ENCODE measurements around the gene RGS12.
"Not testable (repeated sequence)": the region's sequence is repeated elsewhere in the genome, so short reads cannot be mapped to it uniquely, and the experiment has no call there.

The RGS12 gene

GRCh38 chr4:3299976-3300671, 7.3 kb downstream of the RGS12 start:
- DNase-seq = no peak

- DNase-seq = not testable (repeated sequence)
These were observed 8.1 kb downstream of the RGS12 start for GRCh38 chr4:3300882-3301281.

GRCh38 chr4:3301450-3302172, 8.8 kb downstream of the RGS12 start:
- DNase-seq = no peak

GRCh38 chr4:3302173-3302785, 9.5 kb downstream of the RGS12 start:
- DNase-seq = no peak

- no peak for DNase-seq
These were observed 10.2 kb downstream of the RGS12 start for GRCh38 chr4:3302786-3303564.

GRCh38 chr4:3303565-3303824, 10.7 kb downstream of the RGS12 start:
- no peak for DNase-seq

- DNase-seq = no peak
These were observed 11.3 kb downstream of the RGS12 start for GRCh38 chr4:3303923-3304710.

GRCh38 chr4:3304831-3305609, 12.2 kb downstream of the RGS12 start:
- DNase-seq = peak; percentile 43

GRCh38 chr4:3305610-3306371, 13.0 kb downstream of the RGS12 start:
- peak; percentile 50 for DNase-seq

- DNase-seq = no peak
These were observed 13.6 kb downstream of the RGS12 start for GRCh38 chr4:3306450-3306849.

GRCh38 chr4:3307060-3307459, 14.2 kb downstream of the RGS12 start:
- DNase-seq = peak; percentile 39

- no peak for DNase-seq
These were observed 14.7 kb downstream of the RGS12 start for GRCh38 chr4:3307486-3307885.

- DNase-seq = no peak
These were observed 15.2 kb downstream of the RGS12 start for GRCh38 chr4:3307891-3308575.

GRCh38 chr4:3308691-3309090, 15.9 kb downstream of the RGS12 start:
- peak; percentile 67 for DNase-seq

- DNase-seq = no peak
These were observed 17.7 kb downstream of the RGS12 start for GRCh38 chr4:3310301-3311094.

- no peak for DNase-seq
These were observed 18.2 kb downstream of the RGS12 start for GRCh38 chr4:3311095-3311372.

- DNase-seq = no peak
These were observed 18.8 kb downstream of the RGS12 start for GRCh38 chr4:3311489-3312171.

GRCh38 chr4:3312362-3312761, 19.5 kb downstream of the RGS12 start:
- no peak for DNase-seq

GRCh38 chr4:3313139-3313538, 20.3 kb downstream of the RGS12 start:
- DNase-seq = no peak
